Measurements from ENCODE around the gene SOD1.

- TF ChIP-seq POLR2A (IDR thresholded peaks at IDR 0.05; ENCODE audit: low read depth, low read length) (no peak), TAF1 (IDR thresholded peaks at IDR 0.05; ENCODE audit: low read depth, low read length) (no peak), PAX5 (IDR thresholded peaks at IDR 0.05; ENCODE audit: insufficient read depth, low read length, severe bottlenecking) (no peak), SPI1 (IDR thresholded peaks at IDR 0.05; ENCODE audit: low read depth, low read length) (no peak), POLR2AphosphoS5 (IDR thresholded peaks at IDR 0.05; ENCODE audit: low read depth, low read length) (no peak), POU2F2 (IDR thresholded peaks at IDR 0.05; ENCODE audit: low read depth, low read length) (no peak)
These were observed 49.0 kb downstream of the SOD1 start for GRCh38 chr21:31708541-31708940.
